IMR-90 (cell line): ENCODE data around the gene IER5L. TPM values are rescaled to one million over a fixed set of nuclear protein-coding genes. Genes with fewer than 3 reads are reported as not detected.

Source experiments
- ATAC-seq: fragments of 200-7000 bp; cut with Tn5 transposase; 2 replicates; pipeline ENCODE4 v1.9.1; 2020; ENCODE audit warnings: low read depth, mild to moderate bottlenecking, moderate library complexity
- BruUV-seq: library from RNA; stranded (reverse); fragments of 400-500 nt; replicated peaks from 2 replicates; lab custom pipeline; 2021; lab: Mats Ljungman, UMichigan
- CTCF ChIA-PET: fragments of 300-600 bp; formaldehyde crosslinking; extraction: SDS; loops from one replicate; lab custom pipeline; 2021; ENCODE audit warnings: antibody characterized with exemption; lab: Yijun Ruan, JAX
- POLR2A ChIA-PET: fragments of 300-600 bp; sonication (Branson Sonifier 250); formaldehyde crosslinking; loops from one replicate; lab custom pipeline; 2022; ENCODE audit warnings: antibody characterized with exemption; ENCODE audit not compliant: unreplicated experiment; lab: Charles Lee
- DNase-seq: peaks from one replicate; pipeline ENCODE4 v3.0.0; 2013
- H2AFZ ChIP-seq: replicated peaks from 2 replicates; pipeline ENCODE3; 2013; ENCODE audit warnings: low read length, mild to moderate bottlenecking; ENCODE audit not compliant: poor library complexity
- H2AK5ac ChIP-seq: 2 replicates; pipeline ENCODE4 v1.6.1; 2013; ENCODE audit warnings: low read depth, low read length, inconsistent platforms
- H2AK9ac ChIP-seq: replicated peaks from 2 replicates; pipeline ENCODE3; 2013; ENCODE audit warnings: mild to moderate bottlenecking, low read depth, low read length, moderate library complexity; ENCODE audit not compliant: poor library complexity
- H2BK120ac ChIP-seq: 2 replicates; pipeline ENCODE4 v1.6.1; 2013; ENCODE audit warnings: low read depth, low read length, inconsistent platforms
- H2BK15ac ChIP-seq: 3 replicates; pipeline ENCODE4 v1.6.1; 2013; ENCODE audit warnings: low read depth, low read length, inconsistent platforms
- H2BK20ac ChIP-seq: 2 replicates; pipeline ENCODE4 v1.6.1; 2013; ENCODE audit warnings: low read depth, mild to moderate bottlenecking, inconsistent platforms, low read length, moderate library complexity
- H2BK5ac ChIP-seq: 2 replicates; pipeline ENCODE4 v1.6.1; 2013; ENCODE audit warnings: mild to moderate bottlenecking, low read depth, low read length, inconsistent platforms; ENCODE audit not compliant: poor library complexity, severe bottlenecking
- H3K14ac ChIP-seq: replicated peaks from 2 replicates; pipeline ENCODE4 v1.6.1; 2013; ENCODE audit warnings: low read depth, low read length, inconsistent platforms
- H3K18ac ChIP-seq: 2 replicates; pipeline ENCODE4 v1.6.1; 2013; ENCODE audit warnings: low read depth, low read length, control low read depth
- H3K23ac ChIP-seq: 2 replicates; pipeline ENCODE4 v1.6.1; 2013; ENCODE audit warnings: low read depth, low read length, inconsistent platforms
- H3K27ac ChIP-seq: 2 replicates; pipeline ENCODE4 v1.5.1; 2013; ENCODE audit warnings: mild to moderate bottlenecking, control low read depth, low read length; ENCODE audit not compliant: insufficient read depth
- H3K27me3 ChIP-seq: 2 replicates; pipeline ENCODE4 v1.6.1; 2013; ENCODE audit warnings: low read length; ENCODE audit not compliant: control insufficient read depth, insufficient read depth
- H3K36me3 ChIP-seq: 2 replicates; pipeline ENCODE4 v1.6.1; 2013; ENCODE audit warnings: low read length, mixed read lengths; ENCODE audit not compliant: control insufficient read depth, insufficient read depth
- H3K4ac ChIP-seq: 2 replicates; pipeline ENCODE4 v1.6.1; 2013; ENCODE audit warnings: low read depth, low read length, inconsistent platforms
- H3K4me1 ChIP-seq: 2 replicates; pipeline ENCODE4 v1.6.1; 2013; ENCODE audit warnings: low read length, mixed read lengths; ENCODE audit not compliant: control insufficient read depth, insufficient read depth
- H3K4me2 ChIP-seq: 2 replicates; pipeline ENCODE4 v1.6.1; 2013; ENCODE audit warnings: low read depth, mild to moderate bottlenecking, control low read depth, low read length, moderate library complexity
- H3K4me3 ChIP-seq: 2 replicates; pipeline ENCODE4 v1.5.1; 2013; ENCODE audit warnings: low read depth, mild to moderate bottlenecking, control low read depth, low read length, moderate library complexity; ENCODE audit not compliant: insufficient read depth
- H3K56ac ChIP-seq: 2 replicates; pipeline ENCODE4 v1.6.1; 2013; ENCODE audit warnings: low read length, inconsistent platforms; ENCODE audit not compliant: insufficient read depth; ENCODE audit errors: extremely low read depth
- H3K79me1 ChIP-seq, 2 experiments: 2 replicates each; pipeline ENCODE4 v1.6.1; 2013; ENCODE audit warnings: low read length in 2 of 2, inconsistent platforms in 1 of 2, low read depth in 1 of 2
- H3K9ac ChIP-seq: 2 replicates; pipeline ENCODE4 v1.6.1; 2013; ENCODE audit warnings: low read depth, low read length, control low read depth
- H3K9me1 ChIP-seq: 2 replicates; pipeline ENCODE4 v1.6.1; 2013; ENCODE audit warnings: low read length, inconsistent platforms; ENCODE audit not compliant: insufficient read depth
- H3K9me3 ChIP-seq: 2 replicates; pipeline ENCODE4 v1.6.1; 2013; ENCODE audit warnings: low read length; ENCODE audit not compliant: control insufficient read depth, insufficient read depth
- H4K20me1 ChIP-seq: 2 replicates; pipeline ENCODE4 v1.6.1; 2013; ENCODE audit warnings: low read length, inconsistent platforms; ENCODE audit not compliant: insufficient read depth
- H4K5ac ChIP-seq: 2 replicates; pipeline ENCODE4 v1.6.1; 2013; ENCODE audit warnings: mild to moderate bottlenecking, low read depth, low read length, control low read depth
- H4K8ac ChIP-seq, 2 experiments: 2 replicates each; pipeline ENCODE4 v1.6.1; 2013; ENCODE audit warnings: low read depth in 2 of 2, low read length in 2 of 2, control low read depth in 1 of 2, inconsistent platforms in 1 of 2
- H4K91ac ChIP-seq: 2 replicates; pipeline ENCODE4 v1.6.1; 2013; ENCODE audit warnings: low read depth, low read length, inconsistent platforms; ENCODE audit not compliant: insufficient read depth
- CEBPB ChIP-seq: IDR thresholded peaks from 2 replicates; pipeline ENCODE4 v1.6.1; 2012; ENCODE audit warnings: low read depth, low read length, improper control_type of control experiment
- CHD1 ChIP-seq: IDR thresholded peaks from 2 replicates; pipeline ENCODE4 v1.6.1; 2012; ENCODE audit warnings: low read depth, low read length, improper control_type of control experiment
- MAZ ChIP-seq: IDR thresholded peaks from 2 replicates; pipeline ENCODE4 v1.6.1; 2012; ENCODE audit warnings: low read depth, mild to moderate bottlenecking, low read length, improper control_type of control experiment, moderate library complexity, borderline replicate concordance
- NFE2L2 ChIP-seq: fragments of 150-350 bp; IDR thresholded peaks from 2 replicates; pipeline ENCODE4 v1.6.1; 2016; ENCODE audit warnings: low read depth, mild to moderate bottlenecking, low read length
- RAD21 ChIP-seq: IDR thresholded peaks from 2 replicates; pipeline ENCODE4 v1.6.1; 2012; ENCODE audit warnings: low read length, improper control_type of control experiment
- WGBS, 2 experiments: methylation state at CpG; one replicate each; pipeline versions ENCODE4 v1.1.5 to v1.1.7; 2013; ENCODE audit warnings: missing lambda C conversion rate in 2 of 2; ENCODE audit not compliant: insufficient read length in 1 of 2; ENCODE audit errors: extremely low coverage in 2 of 2; 5-methylcytosine and 5-hydroxymethylcytosine counted together
- dilution Hi-C: fragments of 300-500 bp; cut with HindIII; formaldehyde crosslinking; loops from one replicate; pipeline ENCODE4 v1.14.3; 2018; ENCODE audit warnings: low sequenced_read_pairs; ENCODE audit not compliant: unreplicated experiment
- in situ Hi-C: fragments of 300-500 bp; cut with MboI; formaldehyde crosslinking; loops from 3 replicates; pipeline ENCODE4 v1.14.3; 2019; ENCODE audit warnings: low sequenced_read_pairs, inconsistent platforms, mixed read lengths
- intact Hi-C: fragments of 100-400 bp; cut with micrococcal nuclease; formaldehyde crosslinking; loops from 2 replicates; pipeline ENCODE4 v1.10.0; 2022
- polyA plus RNA-seq, 3 experiments: library from polyadenylated mRNA; depleted of rRNA; stranded (reverse); fragments of >200 nt; gene quantifications; 2 replicates each; pipeline ENCODE4 v1.2.3, GENCODE V29; 2012; ENCODE audit warnings: low replicate concordance in 1 of 3
- total RNA-seq: library from RNA; depleted of rRNA; stranded (reverse); fragments of >200 nt; gene quantifications from 2 replicates; pipeline ENCODE4 v1.2.3, GENCODE V29; 2012

IER5L gene
- total and polyA plus RNA-seq, 2 of the 4 experiments (the other 2 are of a cell fraction), result 12.5 to 13.4 TPM

DNA sequence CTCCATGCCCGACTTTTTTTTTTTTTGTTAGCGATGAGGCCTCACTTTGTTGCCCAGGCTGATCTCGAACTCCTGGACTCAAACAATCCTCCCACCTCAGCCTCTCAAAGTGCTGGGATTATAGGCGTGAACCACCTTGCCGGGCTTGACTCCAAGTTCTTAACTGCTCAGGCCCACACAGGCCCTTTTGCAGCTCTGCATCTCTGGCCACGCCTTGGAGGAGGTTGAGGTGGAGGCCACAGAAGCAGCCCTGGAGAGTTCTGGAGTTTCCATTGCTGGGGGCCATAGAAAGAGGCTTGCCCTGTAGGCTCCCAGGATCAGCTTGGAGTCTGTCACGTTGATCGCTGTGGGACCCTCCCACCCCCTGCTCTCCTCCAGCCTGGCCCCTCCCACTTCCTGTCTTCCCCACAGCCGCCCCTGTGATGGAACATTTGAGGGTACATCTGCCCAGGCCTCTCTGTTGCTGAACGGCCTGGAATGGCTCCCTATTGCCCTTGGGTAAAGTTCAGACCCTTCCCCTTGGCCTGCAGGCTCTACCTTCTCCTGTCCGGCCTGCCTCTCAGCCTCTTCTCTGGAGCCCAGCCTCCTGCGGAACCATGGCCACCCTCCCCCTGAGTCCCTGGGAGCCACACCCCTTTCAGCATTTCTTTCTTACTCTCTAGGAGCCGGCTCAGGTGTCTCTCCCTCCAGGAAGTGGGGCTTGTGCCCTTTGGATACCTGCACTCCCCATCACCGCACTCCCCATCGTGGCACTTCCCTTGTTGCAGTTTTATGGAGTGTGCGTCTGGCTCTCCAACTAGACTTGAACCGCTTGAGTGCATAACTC is 30.4 kb upstream of the IER5L start:
- Histone ChIP-seq H4K5ac (no peak overlapping the region), H4K91ac (no peak overlapping the region), H3K14ac (no peak overlapping the region), H3K9ac (no peak overlapping the region), H3K56ac (no peak overlapping the region; the same call in 1 of the 2 replicates), H3K79me1 (no peaks in the 10 kb centered on the region; a peak in 1 of 4 replicates), H2AK5ac (no peak overlapping the region), H2AK9ac (no peak overlapping the region), H3K9me3 (no peaks in the 10 kb centered on the region), H2BK20ac (no peak overlapping the region), H3K4me1 (no peaks in the 10 kb centered on the region), H3K4me2 (no peak overlapping the region), H3K18ac (no peak overlapping the region), H2BK120ac (no peak overlapping the region), H2BK5ac (no peak overlapping the region), H3K27me3 (peaks cover 2% of the 10 kb centered on the region; the same call in 1 of the 2 replicates), H3K36me3 (no peaks in the 10 kb centered on the region), H4K20me1 (no peaks in the 10 kb centered on the region), H3K4ac (no peak overlapping the region), H4K8ac (no peak overlapping the region), H3K9me1 (no peaks in the 10 kb centered on the region), H2AFZ (no peak overlapping the region), H3K4me3 (no peak overlapping the region), H3K23ac (no peak overlapping the region), H2BK15ac (no peak overlapping the region), H3K27ac (no peak overlapping the region)
- TF ChIP-seq CHD1, result no peak
- no peak for TF ChIP-seq RAD21
- no peak for TF ChIP-seq MAZ
- no peak for TF ChIP-seq CEBPB
- TF ChIP-seq NFE2L2, result no peak
- in situ Hi-C loops, result no loop called here
- BruUV-seq, result no TSS peak
- ChIA-PET CTCF (interaction anchor here (0.6 kb wide), 1 partner anchor 35 kb away, joined by 4 read pairs; no protein-coding TSS in a partner anchor), POLR2A (no interaction called here)
- ATAC-seq (no peak), DNase-seq (no peak)
- intact Hi-C loops, result no loop called here
- WGBS, 2 experiments, result 55% methylated on average over 9 of the region's 17 CpGs; no CpG with 5 or more reads in 1 of the 2 experiments
- dilution Hi-C loops, result no loop called here
